SK-N-SH (cell line): ENCODE measurements around the gene PIK3CA. TPM values are rescaled to one million over a fixed set of nuclear protein-coding genes. Genes with fewer than 3 reads are reported as not detected.

Experiments
- CTCF ChIA-PET: fragments of 300-600, 350-600 bp; formaldehyde crosslinking; extraction: SDS; loops from one replicate; lab custom pipeline; 2021; lab: Yijun Ruan, JAX
- POLR2A ChIA-PET: fragments of 350-600 bp; sonication (Branson Sonifier 250); formaldehyde crosslinking; extraction: SDS; loops from one replicate; lab custom pipeline; 2020; ENCODE audit warnings: antibody characterized with exemption, inconsistent platforms; lab: Yijun Ruan, JAX
- DNase-seq: peaks from one replicate; pipeline ENCODE4 v3.0.0; 2012
- H2AFZ ChIP-seq: fragments of 200-600 bp; sonication (generic); 2 replicates; pipeline ENCODE4 v1.8.1; 2016; ENCODE audit warnings: antibody characterized with exemption, mild to moderate bottlenecking, low read depth
- H3F3A ChIP-seq: fragments of 200-600 bp; sonication (generic); replicated peaks from 2 replicates; pipeline ENCODE3; 2016; ENCODE audit warnings: antibody characterized with exemption, mild to moderate bottlenecking; ENCODE audit not compliant: insufficient read depth
- H3K27ac ChIP-seq, 2 experiments: fragments of 200-500 bp in 1 of 2; fragments of 200-600 bp in 1 of 2; sonication (Bioruptor generic) in 1 of 2; sonication (generic), shearing (Covaris generic) in 1 of 2; 2 replicates each; pipeline versions ENCODE4 v1.5.1 to v1.6.1; 2014 to 2016; ENCODE audit warnings: low read depth in 2 of 2, inconsistent platforms in 1 of 2, low read length in 1 of 2, mild to moderate bottlenecking in 1 of 2, mixed read lengths in 1 of 2
- H3K27me3 ChIP-seq: fragments of 200-600 bp; sonication (generic), shearing (Covaris generic); 2 replicates; pipeline ENCODE4 v1.6.1; 2016; ENCODE audit warnings: mixed run types; ENCODE audit not compliant: insufficient read depth
- H3K36me3 ChIP-seq, 2 experiments: fragments of 200-500 bp in 1 of 2; fragments of 200-600 bp in 1 of 2; sonication (Bioruptor generic) in 1 of 2; sonication (generic) in 1 of 2; replicated peaks in 1 of 2; 2 replicates each; pipeline versions ENCODE3 to v1.5.1; 2014 to 2016; ENCODE audit warnings: low read length in 1 of 2, mild to moderate bottlenecking in 1 of 2; ENCODE audit not compliant: insufficient read depth in 2 of 2, control insufficient read depth in 1 of 2
- H3K4me1 ChIP-seq, 2 experiments: fragments of 200-500 bp in 1 of 2; fragments of 200-600 bp in 1 of 2; sonication (Bioruptor generic) in 1 of 2; sonication (generic), shearing (Covaris generic) in 1 of 2; 2 replicates each; pipeline versions ENCODE4 v1.5.1 to v1.6.1; 2014 to 2016; ENCODE audit warnings: low read depth in 1 of 2, low read length in 1 of 2, mixed run types in 1 of 2; ENCODE audit not compliant: insufficient read depth in 2 of 2, control insufficient read depth in 1 of 2
- H3K4me2 ChIP-seq: fragments of 200-600 bp; sonication (generic), shearing (Covaris generic); 2 replicates; pipeline ENCODE4 v1.6.1; 2017; ENCODE audit warnings: mixed run types
- H3K4me3 ChIP-seq, 2 experiments: fragments of 200-500 bp in 1 of 2; fragments of 200-600 bp in 1 of 2; sonication (Bioruptor generic) in 1 of 2; sonication (generic), shearing (Covaris generic) in 1 of 2; 2 replicates each; pipeline versions ENCODE4 v1.5.1 to v1.8.1; 2014 to 2016; ENCODE audit warnings: low read depth in 2 of 2, inconsistent platforms in 1 of 2, low read length in 1 of 2, mild to moderate bottlenecking in 1 of 2, mixed read lengths in 1 of 2, moderate library complexity in 1 of 2
- H3K79me2 ChIP-seq: fragments of 200-600 bp; sonication (generic); 2 replicates; pipeline ENCODE4 v1.8.1; 2017; ENCODE audit warnings: mild to moderate bottlenecking; ENCODE audit not compliant: insufficient read depth
- H3K9ac ChIP-seq: fragments of 200-600 bp; sonication (generic); 2 replicates; pipeline ENCODE4 v1.6.1; 2017; ENCODE audit warnings: mixed run types
- H3K9me2 ChIP-seq: fragments of 200-600 bp; sonication (generic); 2 replicates; pipeline ENCODE4 v1.6.1; 2017; ENCODE audit warnings: mixed run types
- H3K9me3 ChIP-seq: fragments of 200-600 bp; sonication (generic); 2 replicates; pipeline ENCODE4 v1.6.1; 2017; ENCODE audit warnings: mixed run types, mild to moderate bottlenecking, moderate library complexity
- H4K20me1 ChIP-seq: fragments of 200-600 bp; sonication (generic); 2 replicates; pipeline ENCODE4 v1.6.1; 2017; ENCODE audit warnings: mild to moderate bottlenecking, mixed run types; ENCODE audit not compliant: insufficient read depth
- CHD2 ChIP-seq: fragments of 150-350 bp; IDR thresholded peaks from 2 replicates; pipeline ENCODE4 v1.6.1; 2018; ENCODE audit warnings: low read length; ENCODE audit not compliant: partially characterized antibody
- ELF1 ChIP-seq: IDR thresholded peaks from 2 replicates; pipeline ENCODE4 v1.4.0; 2012
- EZH2phosphoT487 ChIP-seq: fragments of 200-600 bp; sonication (generic); IDR thresholded peaks from 2 replicates; pipeline ENCODE4 v1.6.1; 2017; ENCODE audit warnings: low read depth, mixed run types, mild to moderate bottlenecking, antibody characterized with exemption, moderate library complexity, borderline replicate concordance
- FOSL2 ChIP-seq: IDR thresholded peaks from 2 replicates; pipeline ENCODE4 v1.4.0; 2012; ENCODE audit warnings: low read depth, mild to moderate bottlenecking, moderate library complexity, borderline replicate concordance
- FOXJ3 ChIP-seq: sonication (generic); formaldehyde crosslinking; IDR thresholded peaks from 2 replicates; pipeline ENCODE4 v1.5.1; 2020; ENCODE audit warnings: mild to moderate bottlenecking, missing genetic modification reagents
- FOXM1 ChIP-seq: IDR thresholded peaks from 2 replicates; pipeline ENCODE4 v1.4.0; 2012; ENCODE audit warnings: low read depth, mild to moderate bottlenecking
- GABPA ChIP-seq: IDR thresholded peaks from 2 replicates; pipeline ENCODE4 v1.4.0; 2012; ENCODE audit warnings: low read depth, mild to moderate bottlenecking
- JUND ChIP-seq: IDR thresholded peaks from 2 replicates; pipeline ENCODE4 v1.4.0; 2012
- MAX ChIP-seq: IDR thresholded peaks from 2 replicates; pipeline ENCODE4 v1.4.0; 2012; ENCODE audit warnings: low read depth
- MEF2A ChIP-seq: IDR thresholded peaks from 2 replicates; pipeline ENCODE4 v1.4.0; 2012; ENCODE audit warnings: low read depth, borderline replicate concordance
- MXI1 ChIP-seq: IDR thresholded peaks from 2 replicates; pipeline ENCODE4 v1.6.1; 2012; ENCODE audit warnings: mild to moderate bottlenecking, low read depth, low read length, improper control_type of control experiment
- NFIC ChIP-seq: IDR thresholded peaks from 2 replicates; pipeline ENCODE4 v1.4.0; 2012; ENCODE audit warnings: borderline replicate concordance
- NRF1 ChIP-seq: IDR thresholded peaks from 2 replicates; pipeline ENCODE4 v1.6.1; 2012; ENCODE audit warnings: low read depth, mild to moderate bottlenecking, low read length
- POLR2AphosphoS5 ChIP-seq: IDR thresholded peaks from 2 replicates; pipeline ENCODE4 v1.6.1; 2012; ENCODE audit warnings: low read depth, low read length
- RAD21 ChIP-seq: IDR thresholded peaks from 2 replicates; pipeline ENCODE4 v1.6.1; 2012; ENCODE audit warnings: mild to moderate bottlenecking, low read length
- RCOR1 ChIP-seq: fragments of 150-350 bp; IDR thresholded peaks from 2 replicates; pipeline ENCODE4 v1.6.1; 2017; ENCODE audit warnings: antibody characterized with exemption, low read length
- REST ChIP-seq: IDR thresholded peaks from 2 replicates; pipeline ENCODE4 v1.6.1; 2012; ENCODE audit warnings: mild to moderate bottlenecking, low read depth, low read length, moderate library complexity
- RFX5 ChIP-seq: IDR thresholded peaks from 2 replicates; pipeline ENCODE4 v1.6.1; 2012; ENCODE audit warnings: mild to moderate bottlenecking, improper control_type of control experiment, low read length
- SIN3A ChIP-seq: IDR thresholded peaks from 2 replicates; pipeline ENCODE4 v1.6.1; 2012; ENCODE audit warnings: low read depth, mild to moderate bottlenecking, low read length, moderate library complexity, borderline replicate concordance
- SMC3 ChIP-seq: IDR thresholded peaks from 2 replicates; pipeline ENCODE4 v1.6.1; 2012; ENCODE audit warnings: low read depth, low read length, improper control_type of control experiment
- USF2 ChIP-seq: fragments of 150-350 bp; IDR thresholded peaks from 2 replicates; pipeline ENCODE4 v1.6.1; 2017; ENCODE audit warnings: antibody characterized with exemption, low read length, low read depth, borderline replicate concordance
- WGBS: methylation state at CpG from one replicate; pipeline ENCODE4 v1.1.6; 2017; ENCODE audit warnings: low lambda C conversion rate; 5-methylcytosine and 5-hydroxymethylcytosine counted together
- polyA plus RNA-seq, 3 experiments: library from polyadenylated mRNA; depleted of rRNA; stranded (reverse); fragments of >200 nt; gene quantifications; 2 replicates each; pipeline ENCODE4 v1.2.3, GENCODE V29; 2012
- TF ChIP-seq, protein P1 (sequence below): IDR thresholded peaks from 2 replicates; pipeline ENCODE4 v1.4.0; 2012; ENCODE audit warnings: low read depth, borderline replicate concordance

Gene PIK3CA
- polyA plus RNA-seq, 1 of the 3 experiments (the other 2 are of a cell fraction): 3.2 TPM

DNA sequence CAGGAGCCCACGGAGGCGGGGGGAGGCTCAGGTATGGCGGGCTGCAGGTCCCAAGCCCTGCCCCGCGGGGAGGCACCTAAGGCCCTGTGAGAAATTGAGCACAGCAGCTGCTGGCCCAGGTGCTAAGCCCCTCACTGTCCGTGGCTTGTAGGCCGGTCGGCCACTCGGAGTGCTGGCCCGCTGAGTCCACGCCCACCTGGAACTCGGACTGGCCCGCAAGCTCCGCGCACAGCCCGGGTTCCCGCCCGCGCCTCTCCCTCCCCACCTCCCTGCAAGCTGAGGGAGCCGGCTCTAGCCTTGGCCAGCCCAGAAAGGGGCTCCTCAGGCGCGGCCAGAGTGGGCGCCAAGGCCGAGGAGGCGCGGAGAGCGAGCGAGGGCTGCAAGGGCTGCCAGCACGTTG lies 115.0 kb downstream of the PIK3CA start:
- Histone ChIP-seq H3K27ac (no peak overlapping the region), H3K4me2 (no peak overlapping the region), H3K27me3 (no peaks in the 10 kb centered on the region), H3F3A (no peaks in the 10 kb centered on the region), H3K9me2 (no peaks in the 10 kb centered on the region), H3K36me3 (no peaks in the 10 kb centered on the region), H3K4me1 (no peaks in the 10 kb centered on the region; a peak in 2 of 4 replicates), H3K9ac (no peak overlapping the region), H4K20me1 (no peaks in the 10 kb centered on the region), H3K4me3 (no peak overlapping the region), H3K9me3 (no peaks in the 10 kb centered on the region), H3K79me2 (no peaks in the 10 kb centered on the region), H2AFZ (no peak overlapping the region)
- 97% methylated on average over 11 of the region's 29 CpGs for WGBS
- POLR2A ChIA-PET: no interaction called here
- CTCF ChIA-PET: no interaction called here
- DNase-seq: no peak
- TF ChIP-seq USF2 (no peak), MAX (no peak), REST (no peak), POLR2AphosphoS5 (no peak), JUND (no peak), NRF1 (no peak), RFX5 (no peak), GABPA (no peak), SIN3A (no peak), NFIC (no peak), FOXJ3 (no peak), RCOR1 (no peak), ELF1 (no peak)
- TF ChIP-seq, protein P1, sequence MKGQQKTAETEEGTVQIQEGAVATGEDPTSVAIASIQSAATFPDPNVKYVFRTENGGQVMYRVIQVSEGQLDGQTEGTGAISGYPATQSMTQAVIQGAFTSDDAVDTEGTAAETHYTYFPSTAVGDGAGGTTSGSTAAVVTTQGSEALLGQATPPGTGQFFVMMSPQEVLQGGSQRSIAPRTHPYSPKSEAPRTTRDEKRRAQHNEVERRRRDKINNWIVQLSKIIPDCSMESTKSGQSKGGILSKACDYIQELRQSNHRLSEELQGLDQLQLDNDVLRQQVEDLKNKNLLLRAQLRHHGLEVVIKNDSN: no peak
- TF ChIP-seq, all 33 proteins: peak for 0

DNA sequence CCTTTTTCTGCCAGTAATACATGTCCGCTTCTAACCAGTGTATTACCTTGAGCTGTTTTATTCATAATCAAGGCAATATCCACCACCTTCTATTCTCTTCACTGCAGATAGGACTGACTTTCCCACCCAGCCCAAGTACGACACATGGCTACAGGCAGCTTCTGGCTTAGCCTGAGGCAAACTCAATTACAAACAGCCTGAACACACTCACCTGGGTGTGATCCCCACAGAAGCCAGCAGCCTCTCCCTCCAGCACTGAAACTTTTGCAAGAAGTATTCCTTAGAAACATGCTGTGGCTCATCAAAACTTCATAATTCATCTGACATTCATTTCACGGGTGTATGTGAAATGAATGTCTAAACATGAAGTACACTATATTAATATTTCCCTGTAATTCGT lies 116.3 kb downstream of the PIK3CA start:
- Histone ChIP-seq H3K9ac (no peak overlapping the region), H4K20me1 (no peaks in the 10 kb centered on the region), H3K4me2 (no peak overlapping the region), H2AFZ (no peak overlapping the region), H3K79me2 (no peaks in the 10 kb centered on the region), H3K4me3 (no peak overlapping the region), H3K27me3 (no peaks in the 10 kb centered on the region), H3K27ac (no peak overlapping the region), H3K9me2 (no peaks in the 10 kb centered on the region), H3F3A (no peaks in the 10 kb centered on the region), H3K9me3 (no peaks in the 10 kb centered on the region), H3K36me3 (no peaks in the 10 kb centered on the region), H3K4me1 (no peaks in the 10 kb centered on the region; a peak in 2 of 4 replicates)
- no peak for DNase-seq
- WGBS: 53% methylated on average over 4 of the region's 4 CpGs
- ChIA-PET POLR2A (no interaction called here), CTCF (no interaction called here)
- TF ChIP-seq MEF2A (no peak), MXI1 (no peak), FOXJ3 (no peak), SMC3 (no peak), POLR2AphosphoS5 (no peak), FOSL2 (no peak), FOXM1 (no peak), EZH2phosphoT487 (no peak), CHD2 (no peak), RAD21 (no peak)
